NT2/D1 (cell line): ENCODE data around the gene ITGBL1.
A peak's percentile ranks its signal among the peaks of the same experiment; 100 is the strongest.

Experiments used
- DNase-seq: peaks from one replicate; pipeline ENCODE4 v3.0.0-alpha.2; 2011; ENCODE audit warnings: low read depth, low spot score
- H3K27me3 ChIP-seq: 2 replicates; pipeline ENCODE4 v1.6.0; 2011; ENCODE audit warnings: mild to moderate bottlenecking; ENCODE audit not compliant: insufficient read length, insufficient read depth
- H3K36me3 ChIP-seq: 2 replicates; pipeline ENCODE4 v1.6.1; 2011; ENCODE audit warnings: mild to moderate bottlenecking, low read length, mixed read lengths; ENCODE audit not compliant: insufficient read depth, insufficient read length
- H3K4me1 ChIP-seq: 2 replicates; pipeline ENCODE4 v1.5.1; 2011; ENCODE audit not compliant: insufficient read depth, insufficient read length
- H3K4me3 ChIP-seq: 2 replicates; pipeline ENCODE4 v1.5.1; 2011; ENCODE audit warnings: low read depth; ENCODE audit not compliant: insufficient read length
- H3K9ac ChIP-seq: 2 replicates; pipeline ENCODE4 v1.6.0; 2011; ENCODE audit warnings: low read depth; ENCODE audit not compliant: insufficient read length
- H3K9me3 ChIP-seq: 2 replicates; pipeline ENCODE4 v1.5.1; 2011; ENCODE audit warnings: mild to moderate bottlenecking, low read length; ENCODE audit not compliant: insufficient read depth
- SUZ12 ChIP-seq: IDR thresholded peaks from 2 replicates; pipeline ENCODE4 v1.6.1; 2011; ENCODE audit not compliant: insufficient read length, insufficient read depth; ENCODE audit errors: extremely low read depth
- YY1 ChIP-seq: IDR thresholded peaks from 2 replicates; pipeline ENCODE4 v1.6.1; 2011; ENCODE audit not compliant: insufficient read length, insufficient read depth
- ZNF274 ChIP-seq: IDR thresholded peaks from 2 replicates; pipeline ENCODE4 v1.6.1; 2011; ENCODE audit warnings: mild to moderate bottlenecking, low read depth, low read length

ITGBL1 gene

GRCh38 chr13:101433895-101434294 lies 18.6 kb upstream of the ITGBL1 start:
- H3K4me3 ChIP-seq: no peak overlapping the region
- no peak for DNase-seq
- no peaks in the 10 kb centered on the region for H3K27me3 ChIP-seq
- no peaks in the 10 kb centered on the region for H3K36me3 ChIP-seq
- no peak overlapping the region for H3K9ac ChIP-seq
- H3K4me1 ChIP-seq: no peaks in the 10 kb centered on the region
- TF ChIP-seq ZNF274: no peak
- no peak for TF ChIP-seq SUZ12
- no peak for TF ChIP-seq YY1
- no peaks in the 10 kb centered on the region for H3K9me3 ChIP-seq

GRCh38 chr13:101434486-101434885 lies 18.0 kb upstream of the ITGBL1 start:
- H3K9me3 ChIP-seq: no peaks in the 10 kb centered on the region
- no peak overlapping the region for H3K4me3 ChIP-seq
- no peaks in the 10 kb centered on the region for H3K27me3 ChIP-seq
- no peak for DNase-seq
- H3K36me3 ChIP-seq: no peaks in the 10 kb centered on the region
- H3K4me1 ChIP-seq: no peaks in the 10 kb centered on the region
- TF ChIP-seq YY1 (no peak), SUZ12 (no peak), ZNF274 (no peak)
- H3K9ac ChIP-seq: no peak overlapping the region

- Histone ChIP-seq H3K9me3 (no peaks in the 10 kb centered on the region), H3K4me1 (no peaks in the 10 kb centered on the region), H3K27me3 (no peaks in the 10 kb centered on the region), H3K36me3 (no peaks in the 10 kb centered on the region), H3K4me3 (no peak overlapping the region), H3K9ac (no peak overlapping the region)
- no peak for TF ChIP-seq ZNF274
- no peak for TF ChIP-seq YY1
- no peak for DNase-seq
Observed at GRCh38 chr13:101447852-101448251, 4.6 kb upstream of the ITGBL1 start.

GRCh38 chr13:101449790-101450748 lies 2.4 kb upstream of the ITGBL1 start:
- H3K9me3 ChIP-seq: no peaks in the 10 kb centered on the region
- no peak overlapping the region for H3K4me3 ChIP-seq
- no peaks in the 10 kb centered on the region for H3K27me3 ChIP-seq
- TF ChIP-seq SUZ12 (no peak), YY1 (no peak)
- H3K36me3 ChIP-seq: no peaks in the 10 kb centered on the region
- H3K4me1 ChIP-seq: peaks cover 2% of the 10 kb centered on the region
- no peak overlapping the region for H3K9ac ChIP-seq
- no peak for DNase-seq

GRCh38 chr13:101450749-101451130 lies 1.7 kb upstream of the ITGBL1 start:
- Histone ChIP-seq H3K27me3 (no peaks in the 10 kb centered on the region), H3K9me3 (no peaks in the 10 kb centered on the region), H3K4me3 (no peak overlapping the region), H3K36me3 (no peaks in the 10 kb centered on the region), H3K9ac (no peak overlapping the region), H3K4me1 (peaks cover 2% of the 10 kb centered on the region)
- DNase-seq: no peak
- no peak for TF ChIP-seq SUZ12
- no peak for TF ChIP-seq ZNF274
- TF ChIP-seq YY1: no peak

GRCh38 chr13:101451641-101452040 lies 834 bp upstream of the ITGBL1 start:
- no peaks in the 10 kb centered on the region for H3K9me3 ChIP-seq
- no peaks in the 10 kb centered on the region for H3K27me3 ChIP-seq
- H3K4me1 ChIP-seq: peaks cover 2% of the 10 kb centered on the region
- no peak overlapping the region for H3K4me3 ChIP-seq
- H3K9ac ChIP-seq: no peak overlapping the region
- no peaks in the 10 kb centered on the region for H3K36me3 ChIP-seq
- TF ChIP-seq ZNF274 (no peak), SUZ12 (no peak), YY1 (no peak)
- no peak for DNase-seq

GRCh38 chr13:101453784-101454201 lies 1.3 kb downstream of the ITGBL1 start:
- peak overlapping the region; percentile 8 for H3K4me3 ChIP-seq
- peaks cover 2% of the 10 kb centered on the region for H3K4me1 ChIP-seq
- no peak for DNase-seq
- no peaks in the 10 kb centered on the region for H3K36me3 ChIP-seq
- no peaks in the 10 kb centered on the region for H3K27me3 ChIP-seq
- TF ChIP-seq YY1 (no peak), ZNF274 (no peak), SUZ12 (no peak)
- no peaks in the 10 kb centered on the region for H3K9me3 ChIP-seq
- no peak overlapping the region for H3K9ac ChIP-seq
